Activated CD8-positive, alpha-beta memory T cell treated with anti-CD3 and anti-CD28 coated beads, Interleukin-2, amount 50 U/mL, for 24 hours (primary cell): Measurements from ENCODE around the gene ZNF880.
"Not testable (repeated sequence)": the region's sequence is repeated elsewhere in the genome, so short reads cannot be mapped to it uniquely, and the experiment has no call there.

ENCODE experiments used
- DNase-seq: peaks from one replicate; pipeline ENCODE4 v3.0.0-alpha.2; 2020; ENCODE audit errors: extremely low read depth

Gene ZNF880

DNA sequence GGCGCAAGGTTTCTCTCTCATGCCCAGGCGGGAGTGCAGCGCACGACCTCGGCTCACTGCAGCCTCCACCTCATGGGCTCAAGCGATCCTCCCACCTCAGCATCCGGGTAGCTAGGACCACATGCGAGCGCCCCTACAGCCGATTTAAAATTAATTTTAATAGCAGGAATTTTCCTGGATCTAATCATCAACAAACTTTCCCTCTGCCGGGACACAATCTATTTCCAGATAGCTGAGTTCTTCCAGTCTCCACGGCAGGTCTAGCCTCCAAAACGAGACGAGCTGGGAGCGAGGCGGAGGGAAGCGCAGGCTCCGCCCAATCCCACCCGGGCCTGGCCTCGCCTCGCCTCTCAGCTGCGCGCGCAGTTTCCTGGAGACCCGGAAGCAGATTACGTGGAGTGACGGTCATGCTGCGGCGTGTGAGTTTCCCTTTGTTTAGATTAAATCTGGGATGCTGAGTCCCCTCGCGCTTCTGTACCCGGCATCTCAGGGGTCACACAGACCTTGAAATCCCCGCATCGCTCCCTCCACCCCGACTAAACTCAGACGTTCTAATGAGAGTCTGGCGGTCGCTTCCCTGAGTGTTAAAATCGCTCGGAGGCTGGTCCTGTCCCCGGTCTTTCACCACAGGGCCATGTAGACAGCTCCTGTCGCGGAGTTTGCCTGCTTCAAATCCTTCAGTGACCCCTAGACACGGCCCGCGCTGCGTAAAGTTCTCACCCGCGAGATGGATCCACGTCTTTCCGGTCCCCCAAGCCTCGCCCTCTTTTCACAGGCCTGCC lies at the start of gene ZNF880:
Gene ZNF880 (plus strand): TSS at position 365 of the 782 bp plus-strand sequence. CDS start 43 bp downstream, at position 408.
- DNase-seq = peak; percentile 84

DNA sequence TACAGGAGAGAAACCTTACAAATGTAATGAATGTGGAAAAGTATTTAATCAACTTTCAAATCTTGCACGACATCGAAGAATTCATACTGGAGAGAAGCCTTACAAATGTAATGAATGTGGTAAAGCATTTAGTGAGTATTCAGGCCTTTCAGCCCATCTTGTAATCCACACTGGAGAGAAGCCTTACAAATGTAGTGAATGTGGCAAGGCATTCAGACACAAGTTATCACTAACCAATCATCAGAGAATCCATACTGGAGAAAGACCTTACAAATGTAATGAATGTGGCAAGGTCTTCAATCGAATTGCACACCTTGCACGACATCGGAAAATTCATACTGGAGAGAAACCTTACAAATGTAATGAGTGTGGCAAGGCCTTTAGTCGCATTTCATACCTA lies 47.3 kb upstream of the ZNF880 start:
- no peak for DNase-seq

DNA sequence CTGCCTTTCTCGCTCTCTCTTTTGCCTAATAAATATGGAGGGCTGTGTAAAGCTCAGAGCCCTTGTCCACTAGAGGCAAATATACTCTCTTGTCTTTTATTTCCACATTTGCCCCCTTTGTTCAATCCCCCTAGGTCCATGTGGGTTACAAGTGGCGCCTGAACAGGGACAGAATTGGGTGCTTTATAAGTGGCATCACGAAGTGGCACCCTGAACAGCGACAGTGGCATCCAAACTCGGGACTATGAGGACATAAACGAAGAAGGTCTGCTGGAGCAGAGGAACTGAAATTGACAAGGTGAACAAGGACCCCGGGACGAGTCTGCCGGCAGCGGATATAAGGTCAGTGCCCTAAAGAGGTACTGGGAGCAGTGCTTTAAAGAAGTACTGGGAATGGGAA lies 38.0 kb upstream of the ZNF880 start:
- DNase-seq = no peak

DNA sequence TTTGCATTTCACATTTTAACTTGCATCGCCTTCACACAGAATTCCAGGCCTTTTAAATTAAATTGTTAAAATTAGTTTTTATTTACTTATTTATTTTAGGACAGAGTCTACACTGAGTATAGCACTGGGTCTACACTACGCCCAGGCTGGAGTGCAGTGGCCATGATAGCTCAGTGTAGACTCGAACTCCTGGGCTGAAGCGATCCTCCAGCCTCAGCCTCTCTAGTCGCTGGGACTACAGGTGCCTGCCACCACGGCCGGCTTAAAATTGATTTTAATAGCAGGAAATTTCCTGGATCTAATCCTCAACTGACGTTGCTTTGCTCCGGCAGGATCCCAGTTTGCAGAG lies 34.0 kb upstream of the ZNF880 start:
- DNase-seq = no peak

DNA sequence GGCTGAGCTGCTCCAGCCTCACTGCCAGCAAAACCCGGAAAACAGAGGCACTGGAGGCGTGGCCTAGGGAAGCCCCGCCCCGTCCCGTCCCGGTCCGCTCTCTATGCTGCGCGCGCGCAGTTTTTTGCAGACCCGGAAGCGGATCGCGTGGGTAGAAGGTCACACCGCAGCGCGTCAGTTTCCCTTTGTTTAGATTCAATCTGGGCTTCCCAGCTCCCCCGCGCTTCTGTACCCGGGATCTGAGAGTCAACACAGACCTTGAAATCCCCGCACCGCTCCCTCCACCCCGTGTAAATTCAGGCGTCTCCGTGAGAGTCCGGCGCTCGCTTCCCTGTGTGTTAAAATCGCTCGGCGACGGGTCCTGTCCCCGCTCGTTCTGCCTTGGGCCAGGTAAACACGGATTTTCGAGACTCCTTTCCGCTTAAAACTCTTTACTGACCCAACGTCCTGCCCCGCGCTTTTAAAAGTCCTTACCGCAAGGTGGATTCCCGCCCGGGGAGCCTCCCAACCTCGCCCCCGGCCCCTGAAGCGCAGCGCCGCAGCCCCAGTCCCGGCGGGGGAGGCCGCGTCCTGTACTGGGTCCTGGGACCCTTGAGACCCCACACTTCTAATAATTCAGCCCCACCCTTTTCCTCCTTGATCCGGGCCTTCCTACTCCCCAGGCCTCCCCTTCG lies 33.5 kb upstream of the ZNF880 start, which contains the start of gene ZNF610:
Gene ZNF610 (plus strand): TSS at position 127 of the 674 bp plus-strand sequence. CDS start 12,930 bp downstream, outside the sequence.
- peak; percentile 64 for DNase-seq

DNA sequence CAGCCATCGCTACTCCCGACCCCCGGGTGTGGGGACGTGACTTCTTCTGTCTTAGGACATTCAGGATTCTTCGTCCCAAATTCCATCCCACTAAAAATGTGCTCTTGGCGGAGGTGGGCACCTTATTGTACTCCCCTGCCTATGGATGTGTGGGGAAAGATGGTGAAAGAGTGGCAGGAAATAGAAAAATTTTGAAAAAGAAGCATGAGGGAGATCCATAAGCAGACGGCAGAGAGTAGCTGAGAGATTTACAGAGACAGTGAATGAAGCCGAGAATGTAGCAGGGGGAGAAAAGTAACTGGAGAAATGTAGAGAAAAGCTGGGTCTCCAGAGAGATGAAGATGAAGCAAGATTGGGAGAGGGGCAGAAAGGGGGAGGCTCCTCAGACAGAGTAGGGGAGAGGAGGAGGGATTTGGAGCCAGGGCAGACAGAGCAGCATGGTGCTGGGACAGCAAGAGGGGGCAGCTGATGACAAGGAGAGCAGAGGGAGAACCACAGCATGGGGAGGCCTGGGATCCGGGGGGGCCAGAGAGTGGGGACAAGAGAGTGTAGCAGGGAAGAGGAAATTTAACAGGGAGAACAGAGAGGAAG lies 32.8 kb upstream of the ZNF880 start:
- DNase-seq = no peak

DNA sequence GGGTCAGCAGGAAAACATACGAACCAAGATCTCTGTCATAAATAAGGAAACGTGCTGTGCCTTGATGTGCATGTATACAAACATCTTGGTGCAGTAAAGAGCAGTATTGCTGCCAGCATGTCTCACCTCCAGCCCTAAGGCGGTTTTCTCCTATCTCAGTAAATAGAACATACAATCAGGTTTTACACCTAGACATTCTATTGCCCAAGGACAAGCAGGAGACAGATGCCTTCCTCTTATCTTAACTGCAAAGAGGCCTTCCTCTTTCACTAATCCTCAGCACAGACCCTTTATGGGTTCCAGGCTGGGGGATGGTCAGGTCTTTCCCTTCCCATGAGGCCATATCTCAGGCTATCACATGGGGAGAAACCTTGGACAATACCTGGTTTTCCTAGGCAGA lies 30.7 kb upstream of the ZNF880 start:
- not testable (repeated sequence) for DNase-seq

DNA sequence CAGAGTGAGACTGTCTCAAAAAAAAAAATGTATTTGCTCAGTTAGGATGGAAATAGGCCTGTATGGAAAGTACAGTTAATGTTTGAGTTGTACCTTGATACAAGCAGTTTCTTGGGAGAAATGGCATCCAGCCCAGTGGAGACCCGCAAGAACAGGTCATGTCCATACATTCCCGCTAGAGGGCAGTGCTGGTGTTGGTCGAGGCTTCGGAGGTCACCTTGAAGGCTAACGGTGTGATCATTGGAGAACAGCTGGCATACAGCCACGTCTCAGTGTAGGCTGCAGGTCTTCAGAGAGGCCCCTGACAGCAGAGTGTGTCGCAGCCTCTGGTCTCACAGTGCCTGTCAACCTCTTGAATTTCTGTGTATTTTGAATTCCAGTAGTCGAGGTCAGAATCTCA lies 26.2 kb upstream of the ZNF880 start:
- no peak for DNase-seq

DNA sequence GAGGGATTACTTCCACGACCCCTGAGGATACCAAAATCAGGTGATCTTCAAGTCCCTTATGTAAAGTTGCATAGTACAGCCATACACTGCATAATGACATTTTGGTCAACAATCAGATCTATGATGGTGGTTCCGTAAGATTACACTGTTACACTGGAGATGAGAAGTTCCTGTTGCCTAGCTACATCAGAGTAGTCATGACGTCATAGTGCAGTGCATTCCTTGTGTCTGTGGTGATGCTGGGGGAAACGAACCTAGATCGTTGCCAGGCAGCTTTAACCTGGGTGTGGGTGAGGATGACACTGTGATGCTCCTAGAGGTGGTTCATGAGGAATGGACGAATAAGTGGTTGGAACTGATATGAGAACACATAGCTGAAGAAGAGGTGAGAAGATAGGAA lies 24.6 kb upstream of the ZNF880 start:
- no peak for DNase-seq

DNA sequence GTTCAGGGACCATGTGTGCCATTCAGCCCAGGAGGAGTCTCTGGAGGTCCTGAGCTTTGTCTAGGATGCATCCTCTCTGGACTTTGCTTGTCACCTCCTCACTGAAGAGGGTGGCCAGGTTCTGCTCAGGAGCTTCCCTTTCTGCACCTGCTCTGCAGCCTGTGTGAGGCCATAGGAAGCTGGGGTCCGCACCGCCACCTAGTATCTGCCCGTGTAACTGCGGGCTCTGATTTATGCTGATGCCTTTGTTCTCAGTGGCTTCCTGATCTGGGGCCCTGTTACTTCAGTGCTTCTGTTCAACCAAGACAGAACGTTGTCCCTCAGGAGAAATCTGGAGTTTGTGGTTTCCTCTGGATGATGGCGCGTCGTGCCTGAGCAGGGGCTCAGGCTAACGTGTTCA lies 18.2 kb upstream of the ZNF880 start:
- no peak for DNase-seq

DNA sequence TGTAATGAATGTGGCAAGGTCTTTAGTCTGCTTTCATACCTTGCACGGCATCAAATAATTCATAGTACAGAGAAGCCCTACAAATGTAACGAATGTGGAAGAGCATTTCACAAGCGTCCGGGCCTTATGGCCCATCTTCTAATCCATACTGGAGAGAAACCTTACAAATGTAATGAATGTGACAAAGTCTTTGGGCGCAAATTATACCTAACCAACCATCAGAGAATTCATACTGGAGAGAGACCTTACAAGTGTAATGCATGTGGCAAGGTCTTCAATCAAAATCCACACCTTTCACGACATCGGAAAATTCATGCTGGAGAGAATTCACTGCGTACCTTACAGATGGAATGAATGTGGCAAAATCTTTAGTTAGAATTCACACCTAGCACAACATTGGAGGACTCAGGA lies 3.3 kb upstream of the ZNF880 start:
- no peak for DNase-seq

DNA sequence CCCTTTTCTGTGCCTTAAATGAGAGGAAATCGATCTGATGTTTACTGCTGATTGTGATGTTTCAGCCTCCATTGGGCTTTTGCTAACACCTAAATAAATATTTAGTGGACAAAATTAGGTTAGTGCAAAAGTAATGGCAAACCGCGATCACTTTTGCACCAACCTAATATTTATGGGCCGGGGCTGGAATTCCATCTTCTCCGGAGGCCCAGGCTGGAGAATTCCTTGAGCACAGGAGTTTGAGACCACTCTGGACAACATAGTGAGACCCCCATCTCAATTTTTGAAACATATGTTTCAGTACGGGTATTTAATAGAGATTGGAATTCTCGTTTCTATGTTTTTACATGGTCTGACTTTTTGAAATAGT lies 603 bp downstream of the ZNF880 start:
- no peak for DNase-seq

DNA sequence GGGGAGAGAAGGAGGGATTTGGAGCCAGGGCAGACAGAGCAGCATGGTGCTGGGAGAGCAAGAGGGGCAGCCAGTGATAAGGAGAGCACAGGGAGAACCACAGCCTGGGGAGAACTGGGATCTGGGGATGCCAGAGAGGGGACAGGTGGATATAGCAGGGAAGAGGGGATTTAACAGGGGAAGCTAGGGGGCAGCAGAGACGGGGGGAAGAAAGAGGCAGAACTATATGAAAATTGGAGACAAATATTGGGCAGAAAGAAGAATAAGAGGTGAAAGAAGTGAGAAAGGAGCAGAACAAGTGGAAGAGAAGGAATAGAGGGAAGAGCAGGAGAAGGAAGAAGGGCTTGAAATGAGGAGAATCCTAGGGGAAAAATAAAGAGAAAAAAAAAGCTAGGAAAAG lies 21.4 kb downstream of the ZNF880 start:
- DNase-seq = no peak

DNA sequence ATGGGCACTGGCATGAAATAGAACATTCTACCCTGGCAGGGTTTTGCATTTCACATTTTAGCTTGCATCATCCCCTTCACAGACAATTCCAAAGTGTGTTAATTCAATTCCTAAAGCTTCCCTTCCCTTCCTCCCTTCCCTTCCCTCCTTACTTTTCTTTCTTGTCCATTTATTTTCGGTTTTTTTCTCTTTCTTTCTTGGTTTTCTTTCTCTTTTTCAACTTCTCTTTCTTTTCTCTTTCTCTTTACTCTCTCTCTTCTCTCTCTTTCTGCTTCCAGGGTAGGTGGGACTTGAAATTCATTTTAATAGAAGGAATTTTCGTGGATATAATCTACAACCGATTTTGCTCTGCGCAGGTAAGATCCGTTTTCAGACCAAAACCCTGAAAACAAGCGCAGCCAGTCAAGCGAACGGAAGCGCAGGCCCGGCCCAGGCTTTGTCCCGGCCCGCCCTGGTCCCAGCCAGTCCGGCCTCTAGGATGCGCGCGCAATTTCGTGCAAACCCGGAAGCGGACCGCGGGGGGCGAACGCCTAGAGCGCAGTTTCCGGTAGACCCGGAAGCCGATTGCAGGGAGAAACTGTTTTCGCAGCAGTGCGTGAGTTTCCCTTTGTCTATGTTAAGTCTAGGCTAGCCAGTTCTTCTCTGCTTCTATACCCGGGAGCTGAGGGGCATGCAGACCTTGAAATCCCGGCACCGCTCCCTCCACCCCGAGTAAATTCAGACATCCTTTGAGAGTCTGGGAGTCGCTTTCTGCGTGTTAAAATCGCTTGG lies 27.8 kb downstream of the ZNF880 start, which contains the start of gene ZNF528:
Gene ZNF528 (plus strand): TSS at position 540 of the 771 bp plus-strand sequence. CDS start 4,165 bp downstream, outside the sequence.
- peak; percentile 90 for DNase-seq

DNA sequence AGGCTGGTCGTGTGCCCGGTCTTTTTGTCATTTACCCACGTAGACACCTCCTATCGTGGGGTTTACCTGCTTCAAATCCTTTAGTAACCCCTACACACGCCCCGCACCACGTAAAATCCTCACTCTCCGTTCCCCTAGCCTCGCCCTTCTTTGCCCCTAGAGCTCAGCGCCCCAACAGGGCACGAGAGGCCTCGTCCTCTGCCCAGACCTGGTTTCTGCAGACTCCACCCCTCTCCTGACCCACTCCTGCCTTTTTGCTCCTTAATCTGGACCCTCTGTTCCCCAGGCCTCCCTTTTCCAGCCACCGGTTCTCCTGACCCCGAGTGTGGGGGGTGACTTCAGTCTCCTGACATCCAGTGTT lies 28.3 kb downstream of the ZNF880 start:
- DNase-seq = no peak

DNA sequence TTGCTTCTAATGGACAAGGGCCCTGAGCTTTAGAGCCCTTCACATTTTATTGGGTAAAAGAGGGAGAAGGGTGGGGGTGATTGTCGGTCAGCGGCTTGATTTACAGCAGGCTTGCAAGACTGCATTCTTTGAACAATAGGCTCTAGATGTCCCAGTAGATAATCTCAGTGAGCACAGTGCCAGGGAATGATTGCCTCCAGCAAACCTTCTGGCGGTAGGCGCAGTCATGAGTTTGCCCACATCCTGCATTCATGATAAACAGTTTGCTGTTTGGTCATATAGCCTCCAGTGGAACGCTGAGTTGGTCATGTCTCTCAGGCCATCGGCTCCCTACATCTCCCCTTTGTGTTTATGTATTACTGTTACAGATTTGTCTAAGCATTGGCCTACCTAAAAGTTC lies 40.6 kb downstream of the ZNF880 start:
- DNase-seq = no peak

DNA sequence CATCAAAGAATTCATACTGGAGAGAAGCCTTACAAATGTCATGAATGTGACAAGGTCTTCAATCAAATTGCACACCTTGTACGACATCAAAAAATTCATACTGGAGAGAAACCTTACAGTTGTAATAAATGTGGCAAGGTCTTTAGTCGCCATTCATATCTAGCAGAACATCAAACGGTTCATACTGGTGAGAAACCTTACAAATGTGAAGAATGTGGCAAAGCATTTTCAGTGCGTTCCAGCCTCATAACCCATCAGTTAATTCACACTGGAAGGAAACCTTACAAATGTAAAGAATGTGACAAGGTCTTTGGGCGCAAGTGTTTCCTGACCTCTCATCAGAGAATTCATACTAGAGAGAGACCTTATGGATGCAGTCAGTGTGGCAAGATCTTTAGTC lies 46.0 kb downstream of the ZNF880 start:
- DNase-seq = no peak

DNA sequence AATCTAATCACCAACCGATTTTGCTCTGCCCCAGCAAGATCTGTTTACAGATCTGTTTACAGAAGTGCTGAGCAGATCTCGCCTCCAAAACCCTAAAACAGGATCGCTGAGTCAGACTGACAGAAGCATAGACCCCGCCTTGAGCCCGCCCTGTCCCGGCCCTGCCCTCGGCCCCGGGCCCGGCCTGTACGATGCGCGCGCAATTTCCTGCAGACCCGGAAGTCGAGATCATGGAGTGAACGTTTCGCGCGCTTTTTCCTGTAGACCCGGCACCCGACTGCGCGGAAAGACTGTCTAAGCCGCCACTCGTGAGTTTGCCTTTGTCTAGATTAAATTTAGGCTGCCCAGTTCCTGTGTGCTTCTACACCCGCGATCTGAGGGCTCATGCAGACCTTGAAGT lies 59.2 kb downstream of the ZNF880 start, which contains the start of gene ZNF534:
Gene ZNF534 (plus strand): TSS at position 212 of the 400 bp plus-strand sequence. CDS start 2,327 bp downstream, outside the sequence.
- DNase-seq = no peak
